Heart left ventricle (tissue), 13 donors: ENCODE results near the gene TMTC2.

ENCODE experiments used
- CTCF ChIP-seq, 12 donors: fragments of 200-600 bp; sonication (generic) in 4 of 12; IDR thresholded peaks; one replicate each; pipeline versions ENCODE4 v1.5.0 to v1.8.0; 2018 to 2022; ENCODE audit warnings: antibody characterized with exemption in 12 of 12, mild to moderate bottlenecking in 5 of 12
- POLR2A ChIP-seq, 2 donors: fragments of 450-650 bp; IDR thresholded peaks; one replicate each; pipeline ENCODE4 v1.6.1; 2017; ENCODE audit warnings: antibody characterized with exemption in 2 of 2, mild to moderate bottlenecking in 2 of 2, moderate library complexity in 2 of 2
- donor health status: ischemic (EF 13 %, LVEDD 7.1; RV severe dilation, severe dysfunction).
- donor health status: DM: no; HTN: yes; CAD: no.
- donor health status: DM: no; HTN: no; CAD: no.
- donor health status: ischemic (EF 25% LVEDD 6.9; RV normal size, moderate dysfunction).
- donor health status: ischemic (EF 25% LVEDD 5.7; RV mildly dilated, moderate dysfunction).
- donor health status: ischemic (EF 35%, LVEDD 5.7; RV mildly dilated, moderate dysfunction).
- donor health status: nonischemic (EF 11% LVEDD 7.7; RV severe dilation, severe dysfunction).
- donor health status: DM: yes; HTN: yes; CAD: no.
- donor health status: PGD.
- donor health status: ischemic (EF 29% LVEDD 5.4; RV normal size, mild dysfunction).
- donor health status: nonischemic (EF 23%, LVEDD 6.1; RV moderate dilation, normal function).

DNA sequence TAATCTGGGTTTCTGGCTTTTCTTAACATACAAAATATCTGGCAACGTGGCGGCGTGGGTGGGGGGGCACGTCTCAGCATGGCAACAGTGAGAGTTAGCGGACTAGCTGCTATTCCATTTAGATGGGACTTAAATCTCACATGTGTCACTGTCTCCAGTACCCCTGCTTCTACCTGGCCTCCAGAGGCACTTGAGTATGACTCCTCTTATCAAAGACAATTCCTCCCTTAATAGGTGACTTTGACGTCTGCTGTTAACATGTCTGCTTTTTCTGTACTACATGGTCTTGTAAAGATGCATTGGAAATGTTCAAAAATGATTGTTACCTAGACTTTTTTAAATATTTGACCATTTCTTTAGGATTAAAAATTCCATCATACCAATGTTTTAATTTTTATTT is 456.2 kb downstream of the TMTC2 start:
- TF ChIP-seq CTCF (IDR thresholded peaks at IDR 0.05) (no peak), POLR2A (IDR thresholded peaks at IDR 0.05) (no peak)
